CD4-positive, alpha-beta T cell (primary cell): Measurements from ENCODE around the gene RPIA. TPM values are rescaled to one million over a fixed set of nuclear protein-coding genes. Genes with fewer than 3 reads are reported as not detected.

Source experiments
- ATAC-seq: fragments of 200-7000 bp; cut with Tn5 transposase; one replicate; pipeline ENCODE4 v1.10.0; 2022; ENCODE audit warnings: mild to moderate bottlenecking; ENCODE audit not compliant: poor library complexity
- CTCF ChIA-PET: fragments of 350-600 bp; sonication (Branson Sonifier 250); formaldehyde crosslinking; loops from one replicate; lab custom pipeline; 2021; ENCODE audit warnings: antibody characterized with exemption, inconsistent platforms; lab: Charles Lee
- POLR2A ChIA-PET: fragments of 350-600 bp; sonication (Branson Sonifier 250); formaldehyde crosslinking; loops from one replicate; lab custom pipeline; 2021; ENCODE audit warnings: antibody characterized with exemption, inconsistent platforms; lab: Charles Lee
- DNase-seq, 14 experiments: peaks; one replicate each; pipeline ENCODE4 v3.0.0-alpha.2; 2013 to 2020; ENCODE audit warnings: mixed read lengths in 2 of 14
- H3K27ac ChIP-seq, 2 donors: one replicate each; pipeline versions ENCODE4 v1.5.1 to v1.7.0; 2013; ENCODE audit warnings: low read length in 2 of 2, low read depth in 1 of 2, mild to moderate bottlenecking in 1 of 2
- H3K27me3 ChIP-seq, 2 experiments: 1 replicate in 1 of 2; 2 replicates in 1 of 2; pipeline versions ENCODE4 v1.6.1 to v1.7.0; 2013; ENCODE audit warnings: low read length in 2 of 2, control low read depth in 1 of 2, mild to moderate bottlenecking in 1 of 2, moderate library complexity in 1 of 2; ENCODE audit not compliant: insufficient read depth in 2 of 2, control insufficient read depth in 1 of 2
- H3K36me3 ChIP-seq: one replicate; pipeline ENCODE4 v1.6.1; 2013; ENCODE audit warnings: low read length, control low read depth; ENCODE audit not compliant: insufficient read depth
- H3K4me1 ChIP-seq: one replicate; pipeline ENCODE4 v1.6.1; 2013; ENCODE audit warnings: low read length, control low read depth; ENCODE audit not compliant: insufficient read depth
- H3K4me3 ChIP-seq: one replicate; pipeline ENCODE4 v1.5.1; 2013; ENCODE audit warnings: mild to moderate bottlenecking, low read length, moderate library complexity
- H3K9me3 ChIP-seq, 2 experiments: 1 replicate in 1 of 2; 2 replicates in 1 of 2; pipeline versions ENCODE4 v1.6.1 to v1.7.0; 2013; ENCODE audit warnings: low read length in 2 of 2, mild to moderate bottlenecking in 2 of 2, control low read depth in 1 of 2, moderate library complexity in 1 of 2; ENCODE audit not compliant: control insufficient read depth in 1 of 2, insufficient read depth in 1 of 2
- H3K27ac Mint-ChIP-seq: one replicate; pipeline ENCODE4 v1.8.0; 2020; ENCODE audit warnings: mixed read lengths
- H3K27me3 Mint-ChIP-seq: one replicate; pipeline ENCODE4 v1.8.0; 2021; ENCODE audit warnings: mixed read lengths
- H3K36me3 Mint-ChIP-seq: one replicate; pipeline ENCODE4 v1.8.0; 2021; ENCODE audit warnings: low read depth, mixed read lengths
- H3K4me1 Mint-ChIP-seq: one replicate; pipeline ENCODE4 v1.8.0; 2021; ENCODE audit warnings: low read depth, mixed read lengths
- H3K4me3 Mint-ChIP-seq: one replicate; pipeline ENCODE4 v1.8.0; 2020; ENCODE audit warnings: mild to moderate bottlenecking, mixed read lengths
- H3K9me3 Mint-ChIP-seq: one replicate; pipeline ENCODE4 v1.8.0; 2020; ENCODE audit warnings: mixed read lengths
- CTCF ChIP-seq: fragments of 200-600 bp; IDR thresholded peaks from one replicate; pipeline ENCODE4 v1.8.0; 2022; ENCODE audit warnings: antibody characterized with exemption, mild to moderate bottlenecking
- intact Hi-C, 2 experiments: fragments of 100-400 bp; cut with DNase I in 1 of 2; cut with micrococcal nuclease in 1 of 2; formaldehyde crosslinking; loops; one replicate each; pipeline versions ENCODE4 v1.15.1 to v1.9.0; 2023 to 2025; cut with DNase I, micrococcal nuclease
- total RNA-seq, 174 experiments: library from RNA in 2 of 174; stranded (reverse) in 2 of 174; gene quantifications; one replicate each; pipeline ENCODE4 v1.2.3 and lab custom pipeline; 2021 to 2026

Gene RPIA
- total RNA-seq, 2 experiments from 2014 or later: 21.6 to 24.7 TPM

- intact Hi-C loops: no loop called here
- H3K36me3 ChIP-seq: no peaks in the 10 kb centered on the region
- CTCF ChIA-PET: no interaction called here
- ATAC-seq (no peak), DNase-seq (no peak)
- H3K9me3 ChIP-seq: peaks cover 4 to 5% of the 10 kb centered on the region in 2 experiments
- peaks cover 11% of the 10 kb centered on the region for H3K9me3 Mint-ChIP-seq
- no peaks in the 10 kb centered on the region for H3K27me3 Mint-ChIP-seq
- H3K36me3 Mint-ChIP-seq: peaks cover 13% of the 10 kb centered on the region
- H3K4me3 ChIP-seq: no peak overlapping the region
- H3K4me1 ChIP-seq: peaks cover 8% of the 10 kb centered on the region
- H3K27me3 ChIP-seq: no peaks in the 10 kb centered on the region
- no peak overlapping the region for H3K27ac ChIP-seq
- no peak for TF ChIP-seq CTCF
- H3K27ac Mint-ChIP-seq: no peak overlapping the region
- H3K4me3 Mint-ChIP-seq: no peak overlapping the region
- POLR2A ChIA-PET: interaction anchor here (1.1 kb wide), 1 partner anchor 58 kb away, joined by 4 read pairs; no protein-coding TSS in a partner anchor
- H3K4me1 Mint-ChIP-seq: peaks cover 21% of the 10 kb centered on the region
Observed at GRCh38 chr2:88686320-88686719, 5.2 kb upstream of the RPIA start.

- H3K4me1 Mint-ChIP-seq: peaks cover 29% of the 10 kb centered on the region
- intact Hi-C loops: no loop called here
- H3K9me3 ChIP-seq: peaks cover 3 to 5% of the 10 kb centered on the region in 2 experiments
- peaks cover 11% of the 10 kb centered on the region for H3K9me3 Mint-ChIP-seq
- DNase-seq (no peak), ATAC-seq (no peak)
- POLR2A ChIA-PET: no interaction called here
- TF ChIP-seq CTCF: no peak
- no peak overlapping the region for H3K27ac Mint-ChIP-seq
- H3K27me3 Mint-ChIP-seq: no peaks in the 10 kb centered on the region
- no peaks in the 10 kb centered on the region for H3K36me3 ChIP-seq
- H3K4me3 ChIP-seq: no peak overlapping the region
- H3K36me3 Mint-ChIP-seq: peaks cover 21% of the 10 kb centered on the region
- H3K4me3 Mint-ChIP-seq: no peak overlapping the region
- H3K4me1 ChIP-seq: peaks cover 16% of the 10 kb centered on the region
- CTCF ChIA-PET: no interaction called here
- H3K27me3 ChIP-seq: no peaks in the 10 kb centered on the region
- H3K27ac ChIP-seq: no peak overlapping the region
Observed at GRCh38 chr2:88687384-88687783, 4.1 kb upstream of the RPIA start.

GRCh38 chr2:88690591-88691338 is 708 bp upstream of the RPIA start:
- Histone ChIP-seq H3K36me3 (no peaks in the 10 kb centered on the region), H3K9me3 (no peaks in the 10 kb centered on the region), H3K4me3 (peak overlapping the region; percentile 77), H3K27ac (peak overlapping the region; percentile 78 to 84), H3K27me3 (no peaks in the 10 kb centered on the region), H3K4me1 (peaks cover 22% of the 10 kb centered on the region)
- ChIA-PET CTCF (interaction anchor here (0.9 to 2.7 kb wide), 9 partner anchors 11 to 189 kb away, joined by 3 to 23 read pairs (median 5); partner anchors contain the start of gene EIF2AK3), POLR2A (interaction anchor here (1.3 to 4.6 kb wide), 5 partner anchors 11 to 64 kb away, joined by 4 to 55 read pairs (median 6); partner anchors contain the start of gene EIF2AK3)
- peaks cover 62% of the 10 kb centered on the region for H3K4me1 Mint-ChIP-seq
- H3K27me3 Mint-ChIP-seq: no peaks in the 10 kb centered on the region
- H3K36me3 Mint-ChIP-seq: peaks cover 11% of the 10 kb centered on the region
- ATAC-seq (peak; percentile 30), DNase-seq (peak in 12 of 14 experiments; percentile 18 to 77 (median 38))
- peak overlapping the region; percentile 97 for H3K27ac Mint-ChIP-seq
- TF ChIP-seq CTCF: no peak
- no peaks in the 10 kb centered on the region for H3K9me3 Mint-ChIP-seq
- peak overlapping the region; percentile 97 for H3K4me3 Mint-ChIP-seq
- intact Hi-C loops: loop anchor here (1.0 to 10.0 kb wide), 4 partner anchors 62 to 634 kb away; partner anchors contain the start of gene EIF2AK3 (in 1 of the 2)
